Dermis microvascular lymphatic vessel endothelial cell (primary cell): ENCODE data around the gene PCSK2. TPM values are rescaled to one million over a fixed set of nuclear protein-coding genes. Genes with fewer than 3 reads are reported as not detected.

ENCODE experiments used
- DNase-seq, 2 donors: peaks; one replicate each; pipeline versions ENCODE4 v3.0.0 to v3.0.0-alpha.2; 2010; ENCODE audit warnings: low read depth in 2 of 2
- total RNA-seq: library from RNA; depleted of rRNA; stranded (reverse); fragments of >200 nt; gene quantifications from 2 replicates; pipeline ENCODE4 v1.2.1, GENCODE V29; 2014

PCSK2 gene
- total RNA-seq, 1 donor from 2014 or later: not detected

GRCh38 chr20:17530716-17531664, 304.1 kb downstream of the PCSK2 start, which contains the start of gene BFSP1:
Gene BFSP1, minus strand, starts transcription at chr20:17531379. Its CDS starts 50 bp downstream, at chr20:17531329.
- peak in 1 of 2 donors; percentile 74 for DNase-seq

GRCh38 chr20:17531665-17532025, 304.8 kb downstream of the PCSK2 start:
- DNase-seq: no peak

- DNase-seq: peak in 1 of 2 donors; percentile 33
These were observed 306.6 kb downstream of the PCSK2 start for GRCh38 chr20:17533396-17533795.

- no peak for DNase-seq
These were observed 307.2 kb downstream of the PCSK2 start for GRCh38 chr20:17534077-17534476.
